ENCODE results near the gene FUT8.
"Not testable (repeated sequence)": the region's sequence is repeated elsewhere in the genome, so short reads cannot be mapped to it uniquely, and the experiment has no call there.

Gene FUT8

DNA sequence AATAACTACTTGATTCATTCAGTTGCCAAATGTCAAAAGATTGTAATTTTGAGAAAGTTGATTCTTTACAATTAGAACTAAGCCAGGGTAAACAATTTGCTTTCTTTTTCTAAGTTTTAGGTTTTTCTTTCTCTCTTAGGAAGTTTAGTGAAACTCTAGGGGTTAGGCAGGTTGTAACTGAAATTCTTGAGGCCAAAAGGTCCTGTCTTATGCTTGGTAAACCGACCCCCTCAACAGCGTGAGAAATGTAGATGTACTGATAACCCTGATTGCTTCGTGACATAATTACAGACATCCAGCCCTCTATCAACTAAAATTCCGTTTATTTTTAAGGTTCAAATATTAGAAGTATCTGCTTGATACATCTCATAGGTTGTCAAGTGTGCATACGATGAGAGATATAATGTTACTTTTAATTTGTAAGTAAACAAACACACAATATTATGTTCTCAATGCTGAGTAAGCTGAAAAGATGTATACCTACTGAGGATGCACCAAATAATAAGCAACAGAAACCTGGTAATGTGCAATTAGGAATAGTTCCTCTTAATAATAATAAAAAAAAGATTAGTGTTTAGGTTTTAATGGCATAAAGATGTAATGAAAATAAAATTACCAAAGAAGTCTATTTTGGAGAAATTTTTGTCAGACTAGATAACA is 7.2 kb downstream of the FUT8 start:
- DNase-seq: no peak

DNA sequence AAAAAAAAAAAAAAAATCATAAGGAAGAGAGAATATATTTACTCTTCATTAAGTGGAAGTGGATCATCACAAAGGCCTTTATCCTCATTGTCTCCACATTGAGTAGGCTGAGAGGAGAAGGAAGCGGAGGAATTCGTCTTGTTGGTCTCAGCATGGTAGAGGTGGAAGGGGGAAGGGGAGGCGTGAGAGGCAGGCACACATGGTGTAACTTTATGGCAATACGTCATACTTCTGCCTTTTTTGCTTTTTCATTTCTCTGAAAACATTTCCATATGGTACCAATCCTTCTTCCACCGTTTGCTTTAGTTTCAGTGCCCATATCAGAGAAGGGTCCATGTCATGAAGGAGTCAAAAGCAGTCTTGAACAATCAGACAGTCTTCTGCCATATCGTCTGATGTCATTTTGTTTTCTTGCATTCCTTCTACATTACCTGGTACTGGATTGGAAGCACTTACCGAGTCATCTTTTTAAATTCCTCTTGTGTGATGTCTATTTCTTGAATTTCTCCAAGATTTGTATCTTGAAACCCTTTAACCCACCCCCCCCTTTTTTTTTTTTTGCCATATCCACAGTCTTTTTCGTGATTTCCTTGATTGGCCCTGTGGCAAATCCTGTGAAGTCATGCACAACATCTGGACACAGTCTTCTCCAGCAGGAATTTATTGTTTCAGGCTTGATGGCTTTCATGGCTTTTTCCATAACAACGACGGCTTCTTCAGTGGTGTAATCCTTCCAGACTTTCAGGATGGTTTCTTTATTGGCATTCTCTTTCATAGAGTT is 8.9 kb downstream of the FUT8 start:
- no peak for DNase-seq

DNA sequence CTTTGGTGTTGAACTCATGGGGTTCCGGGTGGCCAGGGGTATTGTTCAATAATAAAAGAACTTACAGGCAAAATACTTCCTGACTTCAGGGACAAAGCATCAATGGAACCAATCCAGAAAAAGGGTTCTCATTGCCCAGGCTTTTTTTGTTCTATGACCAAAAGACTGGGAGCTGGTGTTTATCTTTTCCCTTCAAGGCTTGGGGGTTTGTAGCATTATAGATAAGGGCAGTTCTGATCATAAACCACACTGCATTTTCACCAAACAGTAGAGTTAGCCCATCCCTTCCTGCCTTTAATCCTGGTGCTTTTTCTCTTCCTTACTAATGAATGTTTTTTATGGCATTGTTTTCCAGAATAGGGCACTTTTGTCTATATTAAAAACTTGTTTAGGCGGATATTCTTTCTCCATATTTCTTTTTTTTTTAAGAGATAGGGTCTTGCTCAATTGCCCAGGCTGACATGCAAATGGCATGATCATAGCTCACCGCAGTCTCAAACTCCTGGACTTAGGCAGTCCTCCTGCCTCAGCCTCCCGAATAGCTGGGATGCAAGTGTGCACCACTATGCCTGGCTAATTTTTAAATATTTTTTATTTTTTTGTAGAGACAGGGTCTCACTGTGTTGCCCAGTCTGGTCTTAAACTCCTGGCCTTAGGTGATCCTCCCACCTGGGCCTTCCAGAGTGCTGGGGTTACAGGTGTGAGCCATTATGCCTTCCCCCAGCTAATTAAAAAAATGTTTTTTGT is 9.7 kb downstream of the FUT8 start:
- DNase-seq: no peak

DNA sequence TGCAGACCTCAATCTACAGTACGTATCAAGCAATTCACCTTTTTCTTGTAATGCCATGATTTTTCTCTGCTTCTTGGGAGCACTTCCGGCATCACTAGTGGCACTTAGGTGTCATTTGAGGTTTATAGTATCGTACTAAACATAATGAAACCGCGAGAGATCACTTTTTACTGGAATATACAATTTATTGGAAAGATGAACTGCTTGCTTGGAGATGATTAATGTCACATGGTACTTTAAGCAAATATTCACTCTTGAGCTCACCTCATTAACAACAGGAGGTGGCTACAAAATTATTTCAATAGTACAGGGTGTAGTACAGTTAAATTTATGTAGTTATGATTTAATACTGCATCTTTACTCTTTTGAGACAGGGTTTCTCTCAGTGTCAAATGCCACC is 11.5 kb downstream of the FUT8 start:
- DNase-seq: no peak

DNA sequence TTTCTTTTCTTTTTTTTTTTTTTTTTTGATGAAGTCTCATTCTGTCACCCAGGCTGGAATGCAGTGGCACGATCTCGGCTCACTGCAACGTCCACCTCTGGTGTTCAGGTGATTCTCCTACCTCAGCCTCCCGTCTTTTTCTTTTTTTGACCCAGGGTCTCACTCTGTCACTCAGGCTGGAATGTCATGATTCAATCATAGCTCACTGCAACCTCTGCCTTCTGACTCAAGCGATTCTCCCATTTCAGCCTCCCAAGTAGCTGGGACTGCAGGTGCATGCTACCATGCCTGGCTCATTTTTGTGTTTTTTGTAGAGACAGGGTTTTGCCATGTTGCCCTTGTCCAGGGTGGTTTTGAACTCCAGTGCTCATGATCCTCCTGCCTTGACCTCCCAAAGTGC is 12.0 kb downstream of the FUT8 start:
- DNase-seq: no peak

DNA sequence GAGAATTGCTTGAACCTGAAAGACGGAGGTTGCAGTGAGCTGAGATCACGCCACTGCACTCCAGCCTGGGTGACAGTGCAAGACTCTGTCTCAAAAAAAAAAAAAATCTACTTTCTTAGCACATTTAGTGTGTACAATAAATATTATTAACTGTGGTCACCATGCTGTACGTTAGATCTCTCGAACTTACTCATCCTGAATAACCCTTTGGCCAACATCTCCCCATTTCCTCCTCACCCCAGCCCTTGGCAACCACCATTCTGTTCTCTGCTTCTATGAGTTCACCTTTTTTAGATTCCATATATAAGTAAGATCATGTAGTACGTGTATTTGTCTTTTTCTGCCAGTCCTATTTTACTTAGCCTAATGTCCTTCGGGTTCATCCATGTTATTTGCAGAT is 13.4 kb downstream of the FUT8 start:
- DNase-seq: no peak

DNA sequence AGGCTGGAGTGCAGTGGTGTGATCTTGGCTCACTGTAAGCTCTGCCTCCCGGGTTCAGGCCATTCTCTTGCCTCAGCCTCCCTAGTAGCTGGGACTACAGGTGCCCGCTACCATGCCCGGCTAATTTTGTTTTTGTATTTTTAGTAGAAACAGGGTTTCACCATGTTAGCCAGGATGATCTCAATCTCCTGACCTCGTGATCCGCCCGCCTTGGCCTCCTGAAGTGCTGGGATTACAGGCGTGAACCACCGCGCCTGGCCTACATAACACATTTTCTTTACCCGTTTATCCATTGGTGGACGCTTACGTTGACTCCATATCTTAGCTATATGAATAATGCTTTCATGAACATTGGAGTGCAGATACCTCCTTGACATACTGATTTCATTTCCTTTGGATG is 14.4 kb downstream of the FUT8 start:
- not testable (repeated sequence) for DNase-seq

DNA sequence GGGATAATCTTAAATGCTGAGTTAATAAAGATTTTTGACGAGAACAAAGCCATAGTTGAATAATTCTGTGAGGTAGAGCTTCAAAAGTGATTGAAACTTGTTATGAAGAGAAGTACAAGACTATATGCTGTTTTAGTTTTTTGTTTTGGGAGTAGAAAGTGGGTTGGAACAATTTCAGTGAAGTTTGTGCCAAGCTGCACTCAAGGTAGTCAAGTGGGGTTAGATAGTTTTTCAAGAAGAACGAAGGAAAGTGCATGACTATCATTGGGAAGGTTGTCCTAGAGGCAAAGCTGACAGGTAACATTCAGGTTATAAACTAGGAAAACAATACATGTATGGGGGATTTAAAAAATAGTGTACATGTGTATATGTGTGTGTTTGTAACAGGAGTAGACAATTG is 16.2 kb downstream of the FUT8 start:
- DNase-seq: no peak

DNA sequence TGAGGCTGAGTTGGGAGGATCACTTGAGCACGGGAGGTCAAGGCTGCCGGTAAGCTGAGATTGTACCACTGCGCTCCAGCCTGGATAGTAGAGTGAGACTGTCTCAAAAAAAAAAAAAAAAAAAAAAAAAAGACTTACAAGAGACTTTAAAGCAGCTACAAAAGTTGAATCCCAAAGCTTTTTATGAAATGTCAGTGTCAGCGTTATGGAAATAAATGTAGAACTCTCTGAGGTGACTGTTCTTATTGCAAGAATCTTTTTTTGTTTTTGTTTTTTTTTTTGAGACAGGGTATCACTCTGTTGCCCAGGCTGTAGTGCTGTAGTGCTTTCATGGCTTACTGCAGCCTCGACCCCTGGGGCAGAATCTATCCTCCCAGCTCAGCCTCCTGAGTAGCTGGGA is 17.2 kb downstream of the FUT8 start:
- DNase-seq: no peak

DNA sequence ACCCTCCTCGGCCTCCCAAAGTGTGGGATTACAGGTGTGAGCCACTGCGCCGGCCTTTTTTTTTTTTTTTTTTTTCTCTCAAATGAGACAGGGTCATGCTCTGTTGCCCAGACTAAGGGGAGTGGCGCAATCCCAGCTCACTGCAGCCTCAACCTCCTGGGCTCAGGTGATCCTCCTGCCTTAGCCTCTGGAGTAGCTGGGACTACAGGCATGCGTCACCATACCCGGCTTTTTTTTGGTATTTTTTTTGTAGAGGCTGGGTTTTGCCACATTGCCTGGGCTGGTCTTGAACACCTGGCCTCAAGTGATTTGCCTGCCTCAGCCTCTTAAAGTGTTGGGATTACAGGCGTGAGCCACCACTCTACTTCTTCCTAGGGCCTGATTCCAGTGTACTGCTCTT is 18.7 kb downstream of the FUT8 start:
- no peak for DNase-seq

DNA sequence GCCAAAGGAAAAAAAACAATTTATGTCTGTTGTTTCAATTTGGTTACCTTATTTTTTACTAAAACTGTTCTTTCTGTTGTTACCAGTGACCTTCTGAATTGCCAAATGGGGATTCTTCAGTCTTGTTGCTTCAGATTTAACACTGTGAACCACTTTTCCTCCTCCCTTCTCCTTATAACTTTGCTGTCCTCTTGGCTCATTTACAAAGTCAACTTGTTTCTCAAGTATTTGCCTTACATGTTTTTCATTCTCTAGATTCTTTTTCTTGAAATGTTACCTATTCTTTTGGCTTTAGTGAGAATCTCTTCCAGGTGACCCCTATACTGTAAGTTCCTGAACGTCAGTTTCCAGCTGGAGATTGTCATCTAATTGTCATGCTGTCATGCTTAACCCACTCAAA is 19.4 kb downstream of the FUT8 start:
- no peak for DNase-seq

DNA sequence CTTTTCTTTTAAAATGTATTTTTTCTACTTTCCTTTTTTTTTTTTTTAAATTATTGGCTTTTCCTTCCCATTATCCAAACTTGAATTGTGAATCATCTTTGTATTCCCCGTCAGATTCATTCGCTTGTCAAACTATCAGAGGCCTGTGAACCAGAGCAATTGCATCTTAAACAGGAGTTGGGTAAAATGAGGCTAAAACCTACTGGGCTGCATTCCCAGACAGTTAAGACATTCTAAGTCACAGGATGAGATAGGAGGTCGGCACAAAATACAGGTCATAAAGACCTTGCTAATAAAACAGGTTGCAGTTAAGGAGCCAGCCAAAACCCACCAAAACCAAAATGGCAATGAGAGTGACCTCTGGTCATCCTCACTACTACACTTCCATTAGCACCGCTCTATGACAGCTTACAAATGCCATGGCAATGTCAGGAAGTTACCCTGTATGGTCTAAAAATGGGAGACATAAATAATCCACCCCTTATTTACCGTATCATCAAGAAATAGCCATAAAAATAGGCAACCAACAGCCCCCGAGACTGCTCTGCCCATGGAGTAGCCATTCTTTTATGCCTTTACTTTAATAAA is 19.9 kb downstream of the FUT8 start:
- no peak for DNase-seq

DNA sequence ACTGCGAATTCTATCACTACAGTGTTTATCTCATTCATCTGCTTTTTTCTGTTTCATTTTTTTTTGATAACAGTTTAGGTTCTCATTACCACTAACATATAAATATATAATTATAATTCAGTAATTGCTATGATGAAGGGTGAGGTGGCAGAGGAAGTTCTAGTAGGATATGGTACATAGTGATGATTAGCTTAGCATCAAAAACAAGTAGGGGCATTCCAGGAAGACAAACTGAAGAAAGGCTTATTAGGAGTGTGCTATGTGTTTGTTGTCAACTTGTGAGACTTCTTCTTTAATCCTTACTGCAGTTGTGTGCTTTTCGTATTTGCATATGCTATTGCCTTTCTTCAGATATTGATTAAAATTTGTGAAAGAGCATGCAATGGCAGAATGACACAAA is 20.6 kb downstream of the FUT8 start:
- DNase-seq: no peak

DNA sequence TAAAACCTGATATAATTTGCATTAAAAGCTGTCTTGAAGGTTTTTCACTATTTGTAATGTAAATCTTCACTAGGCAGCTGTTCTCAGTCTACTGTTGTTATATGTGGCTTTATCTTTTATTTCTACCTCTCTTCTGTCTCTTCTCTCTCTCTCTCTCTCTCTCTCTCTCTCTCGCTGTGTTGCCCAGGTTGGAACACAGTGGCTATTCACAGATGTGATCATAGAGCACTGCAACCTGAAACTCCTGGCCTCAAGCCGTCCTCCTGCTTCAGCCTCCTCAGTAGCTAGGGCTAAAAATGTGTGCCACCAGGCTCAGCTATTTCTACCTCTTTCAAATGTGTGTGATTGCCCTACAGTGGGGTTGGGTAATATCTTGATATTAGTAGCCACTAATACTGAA is 21.1 kb downstream of the FUT8 start:
- DNase-seq: no peak

DNA sequence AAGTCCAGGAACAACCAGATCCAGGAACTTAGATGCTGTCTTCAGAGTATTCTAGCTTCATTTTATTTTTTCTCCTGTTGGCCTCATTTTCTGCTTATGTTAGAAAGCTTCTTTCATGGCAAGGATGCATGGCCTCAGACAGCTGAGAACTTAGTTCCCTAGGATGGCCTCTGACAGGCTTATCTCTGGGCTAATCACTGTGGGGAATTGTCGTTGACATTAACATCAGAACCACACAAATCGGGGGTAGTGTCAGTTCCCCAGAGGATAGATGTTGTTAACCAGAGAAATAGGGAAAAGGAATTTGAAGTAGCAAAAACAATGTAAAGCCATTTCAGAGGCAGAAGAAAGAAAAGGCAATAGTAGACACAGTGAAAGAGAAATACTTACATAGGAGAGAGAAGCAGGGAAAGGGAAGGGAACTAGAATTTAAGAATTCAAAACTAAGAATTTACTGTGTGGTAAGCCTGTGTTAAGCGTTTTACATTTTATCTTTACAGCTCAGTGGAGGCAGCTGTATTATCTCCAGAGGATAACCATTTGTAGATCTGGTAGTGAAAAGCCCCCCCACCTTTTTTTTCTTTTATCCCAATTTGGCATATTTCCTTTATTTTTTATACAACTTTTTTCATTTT is 21.8 kb downstream of the FUT8 start:
- no peak for DNase-seq

DNA sequence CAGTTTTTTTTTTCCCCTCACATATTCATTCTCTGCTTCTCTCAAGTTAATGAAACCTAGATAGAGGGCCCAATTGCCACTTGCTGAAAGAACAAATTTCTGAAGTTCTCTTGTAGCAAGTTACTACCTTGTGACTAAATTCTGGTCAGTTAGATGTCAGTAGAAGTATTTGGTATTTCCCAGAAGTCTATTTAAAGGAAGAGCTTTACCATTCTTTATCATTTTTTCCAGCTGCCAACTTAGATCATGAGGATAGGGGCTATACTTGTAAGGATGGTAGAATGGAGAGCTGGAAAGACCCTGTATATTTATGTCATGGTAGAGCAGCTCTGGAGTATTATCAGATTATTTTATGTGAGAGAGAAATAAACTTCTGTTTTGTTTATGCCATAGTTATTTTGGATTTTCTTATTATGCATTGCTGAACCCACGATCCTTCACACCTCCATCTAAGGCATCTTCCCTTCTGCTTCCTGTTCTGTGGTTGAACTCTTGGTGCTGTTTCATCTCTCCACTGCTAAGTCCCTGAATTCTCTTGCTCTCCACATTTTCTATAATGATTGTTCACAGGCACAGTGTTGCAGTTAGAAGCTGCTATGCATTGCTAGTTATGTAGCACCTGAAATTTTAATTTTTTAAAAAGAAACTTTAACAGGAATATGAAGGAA is 25.9 kb downstream of the FUT8 start:
- DNase-seq: no peak

DNA sequence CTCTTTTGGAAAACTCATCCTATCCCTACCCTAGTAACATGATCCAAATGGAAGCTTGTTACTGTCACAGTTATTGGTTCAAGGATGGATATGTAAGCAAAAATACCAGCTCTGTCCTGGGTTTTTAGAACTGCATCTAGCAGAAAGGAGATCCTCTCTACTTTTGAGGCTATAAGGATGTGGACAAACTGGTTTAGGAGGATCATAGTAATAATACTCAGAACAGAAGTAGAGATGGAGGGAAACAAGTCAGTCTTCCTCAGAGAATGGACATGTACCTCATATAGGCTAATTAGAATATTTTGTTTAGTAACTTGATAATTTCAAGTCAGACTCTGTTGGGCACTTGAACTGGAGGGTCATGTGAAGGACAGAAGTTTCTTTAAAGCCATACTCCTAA is 26.6 kb downstream of the FUT8 start:
- no peak for DNase-seq

DNA sequence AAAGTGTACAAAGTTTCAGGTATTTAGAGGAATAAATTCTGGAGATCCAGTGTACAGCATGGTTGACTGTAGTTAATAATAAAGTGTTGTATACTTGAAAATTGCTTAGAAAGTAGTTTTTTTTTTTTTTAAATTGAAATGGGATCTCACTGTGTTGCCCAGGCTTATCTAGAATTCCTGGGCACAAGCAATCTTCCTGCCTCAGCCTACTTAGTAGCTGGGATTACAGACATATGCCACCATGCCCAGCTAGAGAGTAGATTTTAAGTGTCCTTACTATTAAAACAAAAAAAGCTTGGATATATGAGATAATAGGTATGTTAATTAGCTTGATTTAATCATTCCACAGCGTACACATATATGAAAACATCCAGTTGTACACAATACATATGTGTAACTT is 27.7 kb downstream of the FUT8 start:
- DNase-seq: no peak

DNA sequence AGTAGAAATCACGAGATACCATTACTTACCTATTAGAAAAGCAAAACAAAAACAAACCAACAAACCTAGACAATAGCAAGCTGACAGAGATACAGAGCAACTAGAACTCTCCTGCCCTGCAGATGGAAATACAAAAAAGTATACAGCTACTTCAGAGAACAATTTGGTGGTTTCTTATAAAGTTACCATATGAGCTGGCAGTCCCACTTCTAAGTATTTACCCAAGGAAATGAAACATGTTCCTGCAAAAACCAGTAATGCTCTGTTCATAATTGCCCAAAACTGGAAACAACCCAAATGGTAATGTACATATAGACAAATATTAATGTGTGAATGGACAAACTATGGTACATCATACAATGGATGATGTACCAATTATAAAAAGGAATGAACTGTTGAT is 31.7 kb downstream of the FUT8 start:
- DNase-seq: no peak

DNA sequence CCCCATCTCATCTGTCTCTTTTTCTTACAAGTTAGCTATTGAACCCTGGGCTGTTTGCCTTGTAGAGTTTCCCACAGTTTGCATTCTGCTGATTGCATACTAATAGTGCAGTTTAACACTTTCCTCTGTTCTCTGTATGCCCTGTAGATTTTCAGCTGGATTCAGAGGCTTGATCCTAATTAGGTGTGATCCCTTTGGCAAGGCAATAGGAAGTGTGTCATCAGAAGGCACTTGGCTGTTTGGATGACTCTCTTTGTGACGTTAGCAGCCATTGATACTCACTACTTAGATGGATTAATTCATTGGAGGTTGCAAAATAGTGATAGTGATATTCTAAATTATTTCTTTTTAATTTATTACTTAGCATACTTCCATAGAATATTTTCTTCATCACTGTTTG is 33.6 kb downstream of the FUT8 start:
- DNase-seq: no peak

DNA sequence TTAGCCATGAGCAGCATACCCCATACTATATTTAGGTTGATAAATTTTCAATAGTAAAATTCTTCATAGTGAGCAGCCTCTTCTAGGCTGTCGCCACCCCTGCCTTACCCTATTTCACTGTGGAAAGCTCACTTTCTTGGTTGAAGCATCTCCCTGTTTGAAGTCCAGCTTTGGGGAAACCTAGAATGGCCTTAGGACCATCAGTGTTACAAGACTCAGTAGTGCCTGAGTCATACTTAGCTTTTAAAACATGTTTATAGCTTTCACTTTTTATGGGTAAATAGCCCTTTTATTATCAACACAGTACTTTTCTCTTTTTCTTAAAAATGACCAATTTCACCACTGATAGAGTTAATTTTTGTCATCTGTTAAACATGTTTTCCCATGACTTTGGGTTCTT is 37.1 kb downstream of the FUT8 start:
- no peak for DNase-seq

DNA sequence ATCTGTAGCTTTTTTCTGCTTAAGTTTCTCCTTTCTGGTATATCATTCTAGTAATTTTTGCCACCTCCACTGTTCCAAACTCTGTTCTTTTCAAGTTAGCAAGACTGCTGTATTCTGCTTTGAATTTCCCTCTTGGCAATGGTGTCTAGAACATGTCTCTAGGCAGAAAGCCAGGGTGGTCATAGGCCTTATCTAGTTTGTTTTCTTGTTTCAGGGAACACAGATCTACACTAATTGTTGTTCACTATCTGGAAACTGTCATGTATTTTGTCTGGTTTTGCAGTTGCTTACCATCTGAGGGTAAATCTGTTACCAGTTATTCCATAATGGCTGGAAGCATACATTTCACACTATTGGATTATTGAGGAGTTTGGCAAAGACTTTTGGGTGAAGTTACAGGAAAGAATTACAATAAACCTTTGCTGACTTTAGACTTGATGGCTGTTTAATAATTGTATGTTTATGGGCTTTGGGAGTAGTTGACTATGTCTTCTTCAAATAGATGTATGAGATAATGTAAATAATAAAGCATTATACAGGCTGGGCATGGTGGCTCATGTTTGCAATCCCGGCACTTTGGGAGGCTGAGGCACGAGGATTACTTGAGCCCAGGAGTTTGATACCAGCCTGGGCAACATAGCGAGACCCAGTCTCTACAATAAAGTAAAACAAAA is 41.4 kb downstream of the FUT8 start:
- DNase-seq: no peak
